Measurements from ENCODE around the gene ESD.

DNA sequence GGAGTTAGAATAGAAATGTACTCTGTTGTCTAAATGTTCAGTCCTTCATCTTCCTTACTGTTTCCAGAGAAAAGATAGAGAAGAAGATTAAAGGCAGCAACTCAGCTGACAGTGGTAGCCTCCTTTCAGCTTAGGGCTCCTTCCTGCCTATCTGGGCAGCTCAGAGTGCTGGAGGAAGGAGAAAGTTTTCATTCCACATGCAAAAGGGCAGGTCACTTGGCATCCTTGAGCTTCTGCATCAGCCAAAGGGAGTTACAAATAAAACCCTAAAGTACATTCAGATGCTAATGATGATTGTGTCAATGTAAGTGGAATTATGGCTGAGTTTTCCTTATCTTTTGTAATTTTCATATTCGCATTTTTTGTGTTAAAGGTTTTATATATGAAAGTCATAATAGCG lies 58.9 kb downstream of the ESD start:
- TF ChIP-seq, protein P1, sequence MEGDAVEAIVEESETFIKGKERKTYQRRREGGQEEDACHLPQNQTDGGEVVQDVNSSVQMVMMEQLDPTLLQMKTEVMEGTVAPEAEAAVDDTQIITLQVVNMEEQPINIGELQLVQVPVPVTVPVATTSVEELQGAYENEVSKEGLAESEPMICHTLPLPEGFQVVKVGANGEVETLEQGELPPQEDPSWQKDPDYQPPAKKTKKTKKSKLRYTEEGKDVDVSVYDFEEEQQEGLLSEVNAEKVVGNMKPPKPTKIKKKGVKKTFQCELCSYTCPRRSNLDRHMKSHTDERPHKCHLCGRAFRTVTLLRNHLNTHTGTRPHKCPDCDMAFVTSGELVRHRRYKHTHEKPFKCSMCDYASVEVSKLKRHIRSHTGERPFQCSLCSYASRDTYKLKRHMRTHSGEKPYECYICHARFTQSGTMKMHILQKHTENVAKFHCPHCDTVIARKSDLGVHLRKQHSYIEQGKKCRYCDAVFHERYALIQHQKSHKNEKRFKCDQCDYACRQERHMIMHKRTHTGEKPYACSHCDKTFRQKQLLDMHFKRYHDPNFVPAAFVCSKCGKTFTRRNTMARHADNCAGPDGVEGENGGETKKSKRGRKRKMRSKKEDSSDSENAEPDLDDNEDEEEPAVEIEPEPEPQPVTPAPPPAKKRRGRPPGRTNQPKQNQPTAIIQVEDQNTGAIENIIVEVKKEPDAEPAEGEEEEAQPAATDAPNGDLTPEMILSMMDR (IDR thresholded peaks at IDR 0.05; ENCODE audit: insufficient read depth, low read length, poor library complexity, severe bottlenecking) = no peak
- no peak for TF ChIP-seq EZH2phosphoT487 (conservative IDR thresholded peaks at IDR 0.05; ENCODE audit: low read length)

Measured in SU-DHL-6 (cell line).